KMS-11 (cell line): ENCODE measurements around the gene NFATC1.
"Not testable (repeated sequence)": the region's sequence is repeated elsewhere in the genome, so short reads cannot be mapped to it uniquely, and the experiment has no call there.

ENCODE experiments used
- H2AFZ ChIP-seq: fragments of 200-600 bp; sonication (generic); 2 replicates; pipeline ENCODE4 v1.6.1; 2016; ENCODE audit warnings: antibody characterized with exemption, mixed run types, low read depth
- H3K27ac ChIP-seq: fragments of 200-600 bp; sonication (generic); 2 replicates; pipeline ENCODE4 v1.6.1; 2016; ENCODE audit warnings: mild to moderate bottlenecking, mixed run types
- H3K27me3 ChIP-seq: fragments of 200-600 bp; sonication (generic); 2 replicates; pipeline ENCODE4 v1.6.1; 2017; ENCODE audit warnings: mild to moderate bottlenecking, low read depth, mixed run types, moderate library complexity; ENCODE audit not compliant: insufficient read depth
- H3K36me3 ChIP-seq: fragments of 200-600 bp; sonication (generic); 2 replicates; pipeline ENCODE4 v1.6.1; 2017; ENCODE audit warnings: mild to moderate bottlenecking, mixed run types; ENCODE audit not compliant: insufficient read depth
- H3K4me1 ChIP-seq: fragments of 200-600 bp; sonication (generic); 2 replicates; pipeline ENCODE4 v1.6.1; 2016; ENCODE audit warnings: mild to moderate bottlenecking, low read depth, mixed run types; ENCODE audit not compliant: poor library complexity, severe bottlenecking
- H3K4me2 ChIP-seq: fragments of 200-600 bp; sonication (generic); 2 replicates; pipeline ENCODE4 v1.7.0; 2016; ENCODE audit warnings: mild to moderate bottlenecking, mixed run types
- H3K4me3 ChIP-seq: fragments of 200-600 bp; sonication (generic); IDR thresholded peaks from 2 replicates; pipeline ENCODE4 v1.6.1; 2017; ENCODE audit warnings: low read depth, low read length, mixed read lengths; ENCODE audit not compliant: insufficient read depth
- H3K79me2 ChIP-seq: fragments of 200-600 bp; sonication (generic); 2 replicates; pipeline ENCODE4 v1.6.1; 2016; ENCODE audit warnings: low read depth, mixed run types; ENCODE audit not compliant: insufficient read depth
- H3K9ac ChIP-seq: fragments of 200-600 bp; sonication (generic); 2 replicates; pipeline ENCODE4 v1.6.1; 2016; ENCODE audit warnings: mild to moderate bottlenecking, mixed run types
- H4K20me1 ChIP-seq: fragments of 200-600 bp; sonication (generic); 2 replicates; pipeline ENCODE4 v1.6.1; 2016; ENCODE audit warnings: mild to moderate bottlenecking, mixed run types; ENCODE audit not compliant: insufficient read depth
- CTCF ChIP-seq: fragments of 200-600 bp; sonication (generic); conservative IDR thresholded peaks from 2 replicates; pipeline ENCODE4 v1.6.1; 2017; ENCODE audit warnings: low read depth, mild to moderate bottlenecking, antibody characterized with exemption, low read length, moderate library complexity, mixed read lengths

The NFATC1 gene

GRCh38 chr18:79481046-79481790 is 85.5 kb downstream of the NFATC1 start:
- H3K27me3 ChIP-seq, result no peaks in the 10 kb centered on the region
- H3K4me2 ChIP-seq, result no peak overlapping the region
- H3K9ac ChIP-seq, result no peak overlapping the region
- no peaks in the 10 kb centered on the region for H3K4me1 ChIP-seq
- no peaks in the 10 kb centered on the region for H3K79me2 ChIP-seq
- no peak overlapping the region for H2AFZ ChIP-seq
- H3K27ac ChIP-seq, result no peak overlapping the region
- H3K4me3 ChIP-seq, result no peak overlapping the region
- TF ChIP-seq CTCF, result no peak
- H4K20me1 ChIP-seq, result no peaks in the 10 kb centered on the region
- no peaks in the 10 kb centered on the region for H3K36me3 ChIP-seq

- H3K79me2 ChIP-seq, H4K20me1 ChIP-seq, H3K27me3 ChIP-seq, H2AFZ ChIP-seq, H3K4me2 ChIP-seq, H3K4me1 ChIP-seq, H3K27ac ChIP-seq, H3K4me3 ChIP-seq, H3K9ac ChIP-seq, H3K36me3 ChIP-seq: not testable (repeated sequence)
Measured at GRCh38 chr18:79483393-79483792, 87.7 kb downstream of the NFATC1 start.

- H4K20me1 ChIP-seq, result no peaks in the 10 kb centered on the region
- H3K4me2 ChIP-seq, result no peak overlapping the region
- no peaks in the 10 kb centered on the region for H3K4me1 ChIP-seq
- TF ChIP-seq CTCF, result no peak
- H3K9ac ChIP-seq, result no peak overlapping the region
- H3K27ac ChIP-seq, result no peak overlapping the region
- no peaks in the 10 kb centered on the region for H3K79me2 ChIP-seq
- H3K36me3 ChIP-seq, result no peaks in the 10 kb centered on the region; the same call in 1 of the 2 replicates
- no peaks in the 10 kb centered on the region for H3K27me3 ChIP-seq
- no peak overlapping the region for H2AFZ ChIP-seq
- no peak overlapping the region for H3K4me3 ChIP-seq
Measured at GRCh38 chr18:79483971-79484491, 88.3 kb downstream of the NFATC1 start.

GRCh38 chr18:79484661-79485621 is 89.2 kb downstream of the NFATC1 start:
- Histone ChIP-seq H4K20me1 (no peaks in the 10 kb centered on the region), H3K4me3 (no peak overlapping the region), H3K4me2 (no peak overlapping the region), H3K27me3 (no peaks in the 10 kb centered on the region), H3K36me3 (no peaks in the 10 kb centered on the region; the same call in 1 of the 2 replicates), H3K79me2 (no peaks in the 10 kb centered on the region), H3K4me1 (no peaks in the 10 kb centered on the region), H3K27ac (no peak overlapping the region), H3K9ac (no peak overlapping the region), H2AFZ (no peak overlapping the region)
- TF ChIP-seq CTCF, result no peak
